Stimulated activated CD8-positive, alpha-beta memory T cell treated with anti-CD3 and anti-CD28 coated beads, Interleukin-4, amount 100 ng/mL, for 1 hour (primary cell): ENCODE results near the gene PRDX5.

Source experiments
- DNase-seq, 2 donors: peaks; one replicate each; pipeline ENCODE4 v3.0.0-alpha.2; 2020; ENCODE audit warnings: low read depth in 2 of 2, low spot score in 1 of 2

Gene PRDX5

DNA sequence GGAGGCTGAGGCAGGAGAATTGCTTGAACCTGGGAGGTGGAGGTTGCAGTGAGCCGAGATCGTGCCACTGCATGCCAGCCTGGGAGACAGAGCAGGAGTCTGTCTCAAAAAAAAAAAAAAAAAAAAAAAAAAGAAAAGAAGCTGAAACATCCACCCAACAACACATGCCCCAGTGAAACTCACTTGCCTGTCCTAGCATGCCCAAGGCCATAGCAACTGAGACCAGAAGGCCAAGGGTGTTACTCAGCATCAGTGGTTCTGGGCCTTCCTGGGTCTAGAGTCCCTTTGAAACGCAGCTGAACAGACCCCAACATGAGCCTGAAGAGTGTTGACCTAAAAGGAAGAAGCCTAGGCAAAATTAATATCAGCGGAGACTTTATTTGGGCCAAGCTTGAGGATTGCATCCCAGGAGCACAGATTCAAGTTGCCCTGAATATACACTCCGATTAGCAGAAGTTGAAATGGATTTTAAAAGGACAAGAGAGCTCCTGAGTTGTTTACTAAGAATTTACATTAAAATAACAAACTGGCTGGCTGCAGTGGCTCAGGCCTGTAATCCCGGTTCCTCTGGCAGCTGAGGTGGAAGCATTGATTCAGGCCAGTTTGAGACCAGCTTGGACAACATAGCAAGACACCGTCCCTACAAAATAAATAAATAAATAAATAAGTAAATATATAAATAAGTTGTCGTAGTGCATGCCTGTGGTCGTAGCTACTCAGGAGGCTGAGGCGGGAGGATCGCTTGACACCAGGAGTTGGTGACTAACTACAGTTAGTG is 7.0 kb downstream of the PRDX5 start:
- DNase-seq, result no peak

- DNase-seq, result no peak
Observed at GRCh38 chr11:64327375-64327774, 9.5 kb downstream of the PRDX5 start.

DNA sequence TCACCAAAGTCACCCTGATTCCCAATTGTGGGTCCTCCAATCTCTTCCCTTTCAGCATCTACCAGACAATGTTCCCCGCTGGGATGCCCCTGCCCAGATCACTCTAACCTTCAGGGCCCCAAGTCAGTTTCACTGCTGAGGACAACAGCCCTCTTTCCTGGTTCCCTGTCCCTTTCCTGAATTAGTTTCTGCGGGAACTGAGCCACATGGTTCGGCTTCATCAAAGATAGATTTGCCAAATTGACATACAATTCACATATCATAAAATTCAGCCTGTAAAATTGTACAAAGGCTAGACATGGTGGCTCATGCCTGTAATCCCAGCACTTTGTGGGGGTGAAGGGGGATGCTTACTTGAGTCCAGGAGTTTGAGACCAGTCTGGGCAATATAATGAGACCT is 10.1 kb downstream of the PRDX5 start:
- no peak for DNase-seq

DNA sequence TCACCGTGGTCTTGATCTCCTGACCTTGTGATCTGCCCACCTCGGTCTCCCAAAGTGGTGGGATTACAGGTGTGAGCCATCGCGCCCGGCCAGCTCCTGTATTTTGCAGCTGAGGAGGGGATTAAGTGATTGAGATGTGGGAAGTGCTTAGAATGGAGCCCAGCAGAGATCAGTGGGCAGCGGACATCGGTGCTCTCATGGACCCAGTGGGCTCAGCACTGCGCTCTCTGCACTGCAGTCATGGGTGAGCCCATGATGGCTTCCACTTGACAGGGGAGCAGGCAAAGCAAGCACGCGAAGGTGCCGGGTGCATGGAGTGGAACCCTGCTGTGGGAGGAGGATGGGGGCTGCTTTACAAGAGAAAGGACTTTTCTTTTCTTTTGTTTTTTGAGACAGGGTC is 13.0 kb downstream of the PRDX5 start:
- no peak for DNase-seq

- peak in 1 of 2 donors; percentile 51 for DNase-seq
Observed at GRCh38 chr11:64331569-64332371, 13.8 kb downstream of the PRDX5 start.

GRCh38 chr11:64333556-64333955 is 15.6 kb downstream of the PRDX5 start:
- DNase-seq, result no peak

GRCh38 chr11:64334764-64335735 is 17.1 kb downstream of the PRDX5 start:
- no peak for DNase-seq

DNA sequence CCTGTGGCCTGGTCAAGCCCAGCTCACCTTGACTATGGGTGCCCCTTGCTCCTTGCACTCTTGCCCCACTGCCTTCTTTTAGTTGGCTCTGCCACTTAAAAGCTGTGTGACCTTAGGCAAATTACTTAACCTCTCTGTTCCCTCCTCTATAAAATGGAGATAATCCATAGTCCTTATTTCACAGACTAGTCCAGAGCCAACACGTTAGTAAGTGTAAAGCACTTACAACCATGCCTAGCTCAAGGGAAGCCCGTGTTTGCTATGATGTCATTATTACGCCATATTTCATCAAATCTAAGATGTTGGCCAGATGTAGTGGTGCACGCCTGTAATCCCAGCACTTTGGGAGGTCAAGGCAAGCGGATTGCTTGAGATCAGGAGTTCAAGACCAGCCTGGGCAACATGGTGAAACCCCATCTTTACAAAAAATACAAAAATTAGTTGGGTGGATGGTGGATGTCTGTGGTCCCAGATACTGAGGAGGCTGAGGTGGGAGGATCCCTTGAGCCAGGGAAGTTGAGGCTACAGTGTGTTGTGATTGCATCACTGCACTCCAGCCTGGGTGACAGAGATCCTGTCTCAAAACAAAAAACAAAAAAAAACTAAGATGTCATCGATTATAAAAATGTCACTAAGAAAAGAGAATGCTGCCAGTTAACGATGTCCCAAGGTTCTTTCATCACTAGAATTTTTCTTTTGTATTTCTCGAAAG is 19.8 kb downstream of the PRDX5 start:
- DNase-seq, result no peak

GRCh38 chr11:64338716-64339115 is 20.8 kb downstream of the PRDX5 start:
- DNase-seq, result no peak

GRCh38 chr11:64339286-64339685 is 21.4 kb downstream of the PRDX5 start:
- DNase-seq, result no peak

DNA sequence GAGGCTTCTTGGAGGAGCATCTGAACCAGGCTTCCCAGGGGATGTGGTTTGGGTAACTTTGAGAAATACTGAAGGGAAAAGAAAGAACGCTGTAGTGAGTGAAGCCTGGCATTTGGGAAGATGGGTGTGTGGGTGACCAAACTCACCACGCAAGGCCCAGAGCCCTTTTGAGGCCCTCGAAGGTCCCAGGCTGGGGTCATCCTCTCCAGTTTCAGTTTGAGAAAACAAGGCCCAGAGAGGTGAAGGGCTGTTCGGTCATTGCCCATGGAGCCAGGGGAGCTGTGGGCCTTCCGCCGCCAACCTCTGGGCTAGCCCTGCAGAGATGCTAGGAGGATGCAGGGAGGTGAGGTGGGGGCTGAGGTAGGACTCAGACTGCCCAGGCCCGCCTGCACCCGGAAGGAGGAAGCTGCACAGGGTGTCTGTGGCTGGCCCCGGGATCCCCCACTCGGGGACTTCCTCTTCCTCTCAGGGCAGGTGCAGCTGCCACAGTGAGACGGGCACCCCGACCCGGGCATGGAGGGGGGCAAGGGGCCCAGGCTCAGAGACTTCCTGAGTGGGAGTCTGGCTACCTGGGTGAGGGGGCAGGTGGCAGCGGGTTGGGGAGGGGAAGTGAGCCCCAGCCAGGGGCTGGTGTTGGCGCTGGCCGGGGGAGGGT is 22.0 kb downstream of the PRDX5 start, which contains the start of gene CCDC88B:
CCDC88B (plus strand) TSS at position 451 of the 655 bp plus-strand sequence; CDS start at position 514, 63 bp downstream.
- peak; percentile 63 to 73 for DNase-seq

DNA sequence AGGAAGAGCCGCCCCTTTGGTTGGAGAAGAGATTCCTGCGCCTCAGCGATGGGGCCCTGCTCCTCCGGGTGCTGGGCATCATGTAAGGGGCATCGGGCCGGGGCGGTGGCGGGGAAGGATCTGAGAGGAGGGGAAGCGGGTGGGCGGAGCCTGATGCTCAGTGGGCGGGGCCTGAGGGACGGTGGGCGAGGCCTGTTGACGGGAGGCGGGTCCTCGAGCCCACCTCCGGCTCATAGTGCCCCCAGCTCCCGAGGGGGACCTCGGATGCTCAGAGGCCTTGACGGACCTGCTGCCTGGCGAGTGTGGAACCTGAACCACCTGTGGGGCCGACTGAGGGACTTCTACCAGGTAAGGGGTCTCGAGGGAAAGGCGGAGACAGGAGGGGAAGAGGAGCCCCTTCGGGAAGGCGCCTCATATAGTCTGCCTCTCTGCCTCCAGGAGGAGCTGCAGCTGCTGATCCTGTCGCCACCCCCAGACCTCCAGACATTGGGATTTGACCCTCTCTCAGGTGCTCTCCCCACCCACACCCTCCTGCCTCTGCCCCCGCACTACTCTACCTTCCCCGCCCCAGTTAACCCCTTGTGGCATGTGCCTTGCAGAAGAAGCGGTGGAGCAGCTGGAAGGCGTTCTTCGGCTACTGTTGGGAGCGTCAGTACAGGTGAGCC is 22.9 kb downstream of the PRDX5 start:
- DNase-seq, result peak; percentile 70 to 79

GRCh38 chr11:64341429-64341828 is 23.5 kb downstream of the PRDX5 start:
- no peak for DNase-seq

DNA sequence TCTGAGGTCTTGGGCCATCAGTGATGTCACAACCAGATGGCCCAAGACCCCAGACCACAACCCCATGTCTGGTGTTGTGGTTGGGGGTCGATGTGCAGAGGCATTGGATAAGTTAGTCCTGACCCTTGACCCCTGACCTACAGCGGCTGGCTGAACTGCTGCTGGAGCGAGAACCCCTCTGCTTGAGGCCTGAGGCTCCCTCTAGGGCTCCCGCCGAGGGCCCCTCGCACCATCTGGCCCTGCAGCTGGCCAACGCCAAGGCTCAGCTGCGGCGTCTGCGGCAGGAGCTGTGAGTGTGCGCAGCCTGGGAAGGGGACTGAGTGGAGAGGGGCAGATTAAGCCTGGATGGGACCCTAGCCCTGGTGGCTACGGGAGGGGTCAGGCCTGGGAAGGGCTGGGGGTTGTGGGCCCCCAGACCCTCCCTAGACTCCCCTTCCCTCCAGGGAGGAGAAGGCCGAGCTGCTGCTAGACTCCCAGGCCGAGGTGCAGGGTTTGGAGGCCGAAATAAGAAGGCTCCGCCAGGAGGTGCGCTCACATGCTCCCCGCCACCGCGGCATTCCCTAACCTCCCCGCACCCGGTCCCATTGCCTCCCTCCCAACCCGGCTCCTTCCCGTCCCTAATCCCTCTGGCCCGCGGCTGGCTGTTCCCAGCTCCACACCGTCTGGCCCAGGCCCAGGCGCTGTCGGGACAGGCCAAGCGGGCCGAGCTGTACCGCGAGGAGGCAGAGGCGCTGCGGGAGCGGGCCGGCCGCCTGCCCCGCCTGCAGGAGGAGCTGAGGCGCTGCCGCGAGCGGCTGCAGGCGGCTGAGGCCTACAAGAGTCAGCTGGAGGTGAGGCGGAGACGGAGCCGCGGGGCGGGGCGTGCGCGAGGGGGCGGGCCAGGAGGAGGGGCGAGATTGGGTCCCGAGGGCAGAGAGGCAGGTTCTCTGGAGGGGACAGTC is 24.2 kb downstream of the PRDX5 start:
- DNase-seq, result peak; percentile 68 to 74

GRCh38 chr11:64342869-64343745 is 25.2 kb downstream of the PRDX5 start:
- no peak for DNase-seq

GRCh38 chr11:64343767-64344559 is 26.0 kb downstream of the PRDX5 start:
- DNase-seq, result no peak

GRCh38 chr11:64344787-64345186 is 26.9 kb downstream of the PRDX5 start:
- no peak for DNase-seq
